Gastroesophageal sphincter (tissue), 3 donors: ENCODE results near the gene RPS6KA4.

Source experiments
- CTCF ChIP-seq, 4 experiments: fragments of 200-600 bp in 2 of 4; fragments of 450-650 bp in 2 of 4; sonication (generic) in 1 of 4; IDR thresholded peaks; one replicate each; pipeline ENCODE4 v1.5.1; 2017 to 2019; ENCODE audit warnings: antibody characterized with exemption in 4 of 4, mild to moderate bottlenecking in 2 of 4, moderate library complexity in 2 of 4
- EP300 ChIP-seq: sonication (generic); formaldehyde crosslinking; IDR thresholded peaks from one replicate; pipeline ENCODE4 v1.6.1; 2017; ENCODE audit warnings: antibody characterized with exemption, mild to moderate bottlenecking
- POLR2A ChIP-seq, 2 donors: fragments of 450-650 bp; IDR thresholded peaks; one replicate each; pipeline ENCODE4 v1.6.1; 2017; ENCODE audit warnings: antibody characterized with exemption in 2 of 2, mild to moderate bottlenecking in 2 of 2, moderate library complexity in 1 of 2

DNA sequence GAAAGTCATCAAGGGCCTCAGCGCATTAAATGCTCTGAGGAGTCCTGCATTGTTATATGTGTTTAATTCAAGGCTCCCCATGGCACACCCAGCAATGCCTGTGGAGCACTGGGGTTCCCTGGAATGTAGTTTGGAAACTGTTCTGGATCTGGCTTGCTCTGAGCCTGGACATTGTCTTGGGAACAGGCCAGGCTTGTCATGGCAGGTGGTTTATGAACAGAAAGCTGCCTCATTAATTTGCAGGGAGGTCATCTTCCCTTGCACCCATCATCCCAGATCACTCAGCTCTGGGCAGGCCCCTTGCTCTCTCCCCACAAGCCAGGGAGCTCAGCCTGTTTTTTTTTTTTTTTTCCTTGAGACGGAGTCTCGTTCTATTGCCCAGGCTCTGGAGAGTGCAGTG lies 32.9 kb downstream of the RPS6KA4 start:
- TF ChIP-seq CTCF (IDR thresholded peaks at IDR 0.05) = no peak
- no peak for TF ChIP-seq EP300
- TF ChIP-seq POLR2A (IDR thresholded peaks at IDR 0.05) = no peak
